ENCODE data around the gene LIN7C.

GRCh38 chr11:27455667-27456066 is 50.9 kb downstream of the LIN7C start:
- no peak for TF ChIP-seq EP300 (IDR thresholded peaks at IDR 0.05)
- TF ChIP-seq CTCF (IDR thresholded peaks at IDR 0.05), result no peak
